HFF-Myc (cell line): ENCODE data around the gene GYG1.

Experiments
- DNase-seq: peaks from one replicate; pipeline ENCODE4 v3.0.0-alpha.2; 2011; ENCODE audit warnings: low read depth; ENCODE audit errors: extremely low read depth
- H3K4me3 ChIP-seq: replicated peaks from 2 replicates; pipeline ENCODE4 v1.5.1; 2011; ENCODE audit warnings: low read depth, mild to moderate bottlenecking, control low read depth, low read length
- TF ChIP-seq, protein P1 (sequence below): IDR thresholded peaks from 2 replicates; pipeline ENCODE4 v1.5.1; 2012; ENCODE audit warnings: mild to moderate bottlenecking, low read depth, low read length, control low read depth; ENCODE audit errors: missing control alignments

Gene GYG1

DNA sequence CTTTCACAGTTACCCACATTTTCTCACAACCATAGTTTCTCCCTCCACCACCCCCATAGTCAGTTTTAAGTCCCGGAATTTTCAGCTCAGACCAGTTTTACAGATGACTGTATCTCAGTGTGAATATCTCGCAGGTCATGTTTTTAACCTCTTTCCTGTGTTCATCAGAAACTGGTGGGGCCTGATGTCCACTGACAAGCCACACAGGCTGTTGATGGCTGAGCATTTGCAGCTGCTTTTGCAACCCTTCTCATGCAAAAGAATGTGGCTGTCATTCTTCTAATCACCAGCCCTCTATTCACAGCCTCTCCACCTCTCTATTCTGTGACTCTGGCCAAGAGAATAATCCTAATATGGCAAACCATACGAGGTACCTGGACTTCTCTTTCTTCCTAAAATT is 8.5 kb downstream of the GYG1 start:
- TF ChIP-seq, protein P1, sequence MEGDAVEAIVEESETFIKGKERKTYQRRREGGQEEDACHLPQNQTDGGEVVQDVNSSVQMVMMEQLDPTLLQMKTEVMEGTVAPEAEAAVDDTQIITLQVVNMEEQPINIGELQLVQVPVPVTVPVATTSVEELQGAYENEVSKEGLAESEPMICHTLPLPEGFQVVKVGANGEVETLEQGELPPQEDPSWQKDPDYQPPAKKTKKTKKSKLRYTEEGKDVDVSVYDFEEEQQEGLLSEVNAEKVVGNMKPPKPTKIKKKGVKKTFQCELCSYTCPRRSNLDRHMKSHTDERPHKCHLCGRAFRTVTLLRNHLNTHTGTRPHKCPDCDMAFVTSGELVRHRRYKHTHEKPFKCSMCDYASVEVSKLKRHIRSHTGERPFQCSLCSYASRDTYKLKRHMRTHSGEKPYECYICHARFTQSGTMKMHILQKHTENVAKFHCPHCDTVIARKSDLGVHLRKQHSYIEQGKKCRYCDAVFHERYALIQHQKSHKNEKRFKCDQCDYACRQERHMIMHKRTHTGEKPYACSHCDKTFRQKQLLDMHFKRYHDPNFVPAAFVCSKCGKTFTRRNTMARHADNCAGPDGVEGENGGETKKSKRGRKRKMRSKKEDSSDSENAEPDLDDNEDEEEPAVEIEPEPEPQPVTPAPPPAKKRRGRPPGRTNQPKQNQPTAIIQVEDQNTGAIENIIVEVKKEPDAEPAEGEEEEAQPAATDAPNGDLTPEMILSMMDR = no peak
- H3K4me3 ChIP-seq = no peak overlapping the region
- DNase-seq = no peak

DNA sequence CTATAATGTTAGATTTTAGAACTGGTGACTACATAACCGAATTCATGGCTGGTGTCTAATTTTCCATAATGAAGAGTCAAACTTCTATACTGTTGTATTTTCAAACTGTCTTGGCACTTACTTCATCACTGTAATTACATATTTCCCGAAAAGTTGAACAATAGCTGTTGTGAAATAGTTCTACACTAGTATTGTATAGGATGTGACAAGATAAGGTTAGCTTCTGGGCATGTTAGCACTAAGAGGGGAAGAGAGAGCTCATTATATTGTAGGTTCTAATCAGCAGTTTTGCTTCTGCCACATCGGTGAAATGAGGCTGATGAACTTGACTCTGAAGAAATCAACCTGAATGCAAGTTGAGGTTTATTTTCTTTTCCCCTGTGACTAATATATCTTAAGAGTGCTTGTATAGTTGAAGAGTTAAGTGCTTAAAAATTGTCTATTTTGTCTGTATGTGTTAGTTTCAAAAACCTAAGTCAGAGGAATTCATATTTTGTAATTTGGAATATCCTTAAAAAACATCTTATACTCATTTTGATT is 8.9 kb downstream of the GYG1 start:
- no peak overlapping the region for H3K4me3 ChIP-seq
- no peak for DNase-seq
- TF ChIP-seq, protein P1 = no peak

DNA sequence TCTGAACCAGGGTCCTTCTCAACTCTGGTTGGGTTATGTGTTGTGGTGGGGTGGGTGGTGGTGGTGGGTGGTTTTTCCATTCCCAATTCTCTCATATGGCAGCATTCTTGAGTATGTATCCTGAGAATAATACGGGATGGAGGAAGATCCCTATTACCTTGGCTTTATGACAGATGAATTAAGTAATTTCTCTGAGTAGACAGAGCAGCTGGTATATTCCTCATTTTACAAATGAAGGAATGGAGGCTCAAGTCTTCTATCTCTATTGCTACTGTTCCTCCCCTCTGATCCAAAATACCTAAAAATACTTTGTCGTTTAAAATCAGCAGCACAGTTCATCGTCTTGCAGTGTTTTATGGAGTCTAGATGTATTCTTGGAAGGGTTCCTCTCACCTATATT is 10.4 kb downstream of the GYG1 start:
- TF ChIP-seq, protein P1 = no peak
- no peak for DNase-seq
- H3K4me3 ChIP-seq = no peak overlapping the region

DNA sequence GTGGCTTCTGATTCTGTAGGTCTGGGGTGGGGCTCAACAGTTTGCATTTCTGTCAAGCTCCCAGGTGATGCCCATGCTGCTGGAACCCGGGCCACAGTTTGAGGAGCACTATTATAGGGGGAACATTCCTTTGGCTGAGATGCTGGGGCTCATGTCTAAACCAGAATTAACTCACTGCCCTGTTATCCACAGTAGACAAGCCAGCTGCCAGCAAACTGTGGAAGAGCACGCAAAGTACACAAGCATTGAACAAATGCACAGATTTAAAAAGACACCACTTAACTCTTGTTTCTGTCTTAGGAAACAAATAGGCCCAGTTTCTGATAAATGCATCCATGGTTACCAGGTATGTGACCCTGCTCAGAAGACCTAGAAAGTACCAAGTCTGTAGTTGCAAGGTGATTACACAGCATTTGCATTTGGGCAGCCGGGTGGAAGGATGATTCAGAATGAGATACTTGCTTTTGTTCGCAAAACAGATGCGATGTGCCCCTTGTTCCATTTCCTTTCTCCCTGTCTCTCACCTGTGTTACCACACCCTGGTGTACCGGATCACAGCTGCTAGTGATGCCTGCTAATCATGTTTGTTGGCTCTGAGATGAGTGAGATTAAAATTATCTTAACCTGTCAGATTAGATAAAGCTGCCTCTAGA is 12.4 kb downstream of the GYG1 start:
- no peak overlapping the region for H3K4me3 ChIP-seq
- no peak for DNase-seq
- TF ChIP-seq, protein P1 = no peak

DNA sequence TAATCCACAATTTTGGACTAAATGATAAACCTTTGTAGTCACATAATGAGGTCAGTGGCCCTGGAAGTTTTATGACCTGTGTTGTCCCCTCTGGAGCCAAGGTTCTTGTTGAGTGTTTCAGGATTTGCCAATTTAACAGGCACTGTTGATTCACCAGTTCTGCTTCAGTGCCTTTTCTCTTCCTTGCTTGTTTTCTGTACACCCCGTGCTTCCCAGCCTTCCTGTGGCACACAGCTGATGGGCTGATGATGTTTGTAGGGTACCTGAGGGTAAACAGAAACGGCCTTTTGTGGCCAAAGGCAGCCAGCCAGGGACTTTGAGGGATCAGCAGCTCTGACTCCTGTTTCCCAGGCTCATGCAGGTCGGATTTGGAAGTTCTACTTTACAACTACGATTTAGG is 13.3 kb downstream of the GYG1 start:
- H3K4me3 ChIP-seq = no peak overlapping the region
- DNase-seq = no peak
- TF ChIP-seq, protein P1 = no peak

DNA sequence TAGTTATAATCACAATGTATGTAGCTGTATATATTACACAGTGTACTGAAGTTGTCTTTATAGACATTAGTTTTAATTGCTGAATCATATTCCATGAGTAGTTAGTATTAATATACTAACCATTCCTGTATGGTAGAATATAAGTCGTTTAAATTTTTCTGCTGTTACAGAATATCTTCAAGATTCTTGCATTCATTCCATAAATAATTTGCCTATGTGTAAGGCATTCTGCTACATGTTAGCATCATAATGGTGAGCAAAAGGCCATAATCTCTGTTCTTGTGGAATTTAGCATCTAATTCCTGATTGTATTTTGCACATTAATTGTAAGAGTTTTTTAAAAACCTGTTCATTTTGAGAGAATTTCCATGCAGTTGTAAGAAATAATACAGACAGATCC is 14.1 kb downstream of the GYG1 start:
- TF ChIP-seq, protein P1 = no peak
- DNase-seq = no peak
- H3K4me3 ChIP-seq = no peak overlapping the region
